NCI-H2081 (cell line): ENCODE measurements around the gene SERP2.

Experiments used
- DNase-seq, 2 experiments: peaks; one replicate each; lab custom pipeline; 2025; lab: John Stamatoyannopoulos, UW

Gene SERP2

DNA sequence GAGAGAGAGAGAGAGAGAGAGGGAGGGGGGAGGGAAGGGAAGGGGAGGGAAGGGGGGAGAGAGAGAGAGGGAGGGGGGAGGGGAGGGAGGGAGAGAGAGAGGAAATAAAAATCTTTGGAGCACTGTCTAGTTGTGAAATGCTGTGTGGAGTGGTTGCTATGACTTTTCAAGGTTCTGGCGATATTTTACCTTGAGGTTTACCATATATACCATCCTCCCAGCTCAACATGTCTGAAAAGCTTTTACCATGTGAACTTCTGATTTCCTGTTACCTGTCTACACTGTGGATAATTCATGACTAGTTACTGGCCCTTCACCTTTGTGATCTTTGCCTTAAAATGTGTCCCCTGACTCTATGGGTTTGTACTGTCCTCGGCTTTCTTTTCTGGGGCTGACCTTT, 38.2 kb downstream of the SERP2 start:
- no peak for DNase-seq

- DNase-seq, result no peak
These were observed 38.8 kb downstream of the SERP2 start for GRCh38 chr13:44412346-44412935.

DNA sequence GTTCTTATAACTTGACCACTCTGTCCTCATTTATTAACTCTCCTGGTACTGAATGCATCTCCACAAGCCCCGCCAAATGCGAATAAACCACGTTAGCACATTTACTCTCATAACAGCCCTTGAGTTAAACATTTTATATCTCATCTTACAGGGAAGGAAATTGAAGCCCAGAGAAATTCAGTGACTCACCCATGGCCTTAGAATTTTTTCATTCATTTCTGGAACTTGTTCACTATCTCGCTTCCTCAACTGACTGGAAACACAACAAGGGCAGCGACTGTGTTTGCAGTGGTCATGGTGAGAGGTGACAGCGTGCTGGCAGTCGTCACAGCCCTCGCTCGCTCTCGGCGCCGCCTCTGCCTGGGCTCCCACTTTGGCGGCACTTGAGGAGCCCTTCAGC, 39.5 kb downstream of the SERP2 start:
- DNase-seq, result no peak

DNA sequence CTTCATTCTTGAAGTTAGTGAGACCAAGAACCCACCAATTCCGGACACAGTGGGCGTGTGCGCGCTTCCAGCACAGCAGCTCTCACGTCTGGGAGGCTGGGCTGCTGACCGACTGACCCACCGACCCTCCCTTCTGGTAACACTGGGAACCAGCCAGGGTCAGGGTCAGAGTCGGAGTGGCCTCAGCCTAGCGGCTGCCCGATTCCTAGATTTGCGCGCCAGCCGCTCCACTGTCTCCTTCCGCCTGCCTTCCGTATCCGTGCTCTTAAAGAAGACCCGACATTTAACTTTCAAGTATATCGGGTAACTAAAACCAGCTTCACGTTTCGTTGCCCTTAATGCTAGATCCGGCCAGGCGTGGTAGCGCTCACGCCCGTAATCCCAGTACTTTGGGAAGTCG, 41.1 kb downstream of the SERP2 start:
- no peak for DNase-seq

DNA sequence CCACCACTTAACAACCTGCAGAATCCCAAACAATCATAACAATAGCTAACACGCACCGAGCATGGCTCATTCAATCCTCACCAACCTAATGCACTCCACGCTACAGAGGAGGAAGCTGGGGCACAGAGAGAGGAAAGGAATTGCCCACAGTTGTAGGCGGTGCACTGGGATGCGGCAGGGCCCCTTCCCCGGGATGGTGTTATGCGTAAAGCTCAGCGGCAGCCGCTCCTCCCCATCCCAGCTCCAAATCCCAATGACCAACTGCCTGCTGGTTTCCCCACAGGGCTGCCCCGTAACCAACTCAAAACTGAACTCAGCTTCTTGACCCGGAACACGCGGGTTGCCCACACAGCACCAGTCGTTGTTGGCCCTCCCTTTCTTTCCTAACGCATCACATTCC, 42.2 kb downstream of the SERP2 start:
- no peak for DNase-seq

GRCh38 chr13:44416301-44416700, 42.7 kb downstream of the SERP2 start:
- no peak for DNase-seq

- no peak for DNase-seq
These were observed 43.1 kb downstream of the SERP2 start for GRCh38 chr13:44416744-44417143.

DNA sequence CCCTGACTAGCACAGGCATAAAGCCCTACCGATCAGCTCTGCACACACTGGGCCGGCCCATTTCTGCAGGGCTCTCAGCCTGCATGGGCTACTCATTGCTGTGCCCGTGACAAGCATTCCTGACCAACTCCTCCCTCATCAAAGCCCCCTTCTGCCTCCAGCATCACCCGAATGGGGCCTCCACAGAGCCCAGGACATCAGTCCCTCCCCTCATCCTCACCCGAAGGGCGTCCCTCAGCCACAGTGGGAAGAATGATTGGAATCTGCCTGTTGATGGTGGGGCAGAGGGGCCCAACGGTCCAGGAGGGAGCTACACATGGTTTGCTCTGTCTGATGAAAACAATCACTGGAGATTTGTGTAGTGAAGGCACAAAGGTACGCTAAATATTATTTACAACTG, 43.8 kb downstream of the SERP2 start:
- no peak for DNase-seq

GRCh38 chr13:44417876-44418275, 44.3 kb downstream of the SERP2 start:
- DNase-seq, result no peak

DNA sequence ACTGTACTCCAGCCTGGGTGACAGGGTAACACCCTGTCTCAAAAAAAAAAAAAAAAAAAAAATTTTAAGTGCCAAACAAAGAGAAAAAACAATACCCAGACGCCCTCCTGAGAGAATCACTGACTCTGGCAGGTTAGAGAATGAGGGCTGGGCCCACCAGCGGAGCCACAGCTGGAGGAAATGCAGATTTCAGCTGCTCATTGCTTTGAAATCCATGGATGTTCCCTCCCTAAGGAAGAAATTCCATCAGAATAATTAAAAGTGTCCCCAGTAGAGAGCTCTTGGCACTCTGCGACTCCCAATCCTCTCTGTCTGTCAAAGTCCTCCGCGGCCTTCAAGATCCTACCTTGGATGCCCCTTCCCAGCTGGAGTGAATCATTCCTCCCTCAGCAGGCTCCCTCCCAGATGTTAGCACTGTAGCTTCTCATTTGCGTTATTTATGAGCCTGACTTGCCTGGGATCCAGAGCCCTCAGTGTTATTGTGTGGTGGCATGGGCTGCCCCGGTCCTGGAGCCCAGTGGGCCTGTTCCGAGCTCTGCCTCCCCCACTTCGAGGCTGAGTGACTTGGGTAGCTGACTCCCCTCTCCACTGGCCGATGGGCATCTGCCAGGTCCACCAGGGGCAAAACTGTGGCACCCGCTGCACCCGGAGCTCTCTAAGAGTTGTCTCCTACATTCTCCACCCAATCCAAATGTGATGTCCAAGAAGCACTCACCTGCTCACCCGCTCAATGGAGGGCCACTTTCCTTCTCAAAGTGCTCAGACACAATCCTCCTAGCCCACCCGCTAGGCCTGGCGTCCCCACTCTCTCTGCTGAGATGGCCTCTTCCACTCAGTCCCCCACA, 47.0 kb downstream of the SERP2 start:
- no peak for DNase-seq

DNA sequence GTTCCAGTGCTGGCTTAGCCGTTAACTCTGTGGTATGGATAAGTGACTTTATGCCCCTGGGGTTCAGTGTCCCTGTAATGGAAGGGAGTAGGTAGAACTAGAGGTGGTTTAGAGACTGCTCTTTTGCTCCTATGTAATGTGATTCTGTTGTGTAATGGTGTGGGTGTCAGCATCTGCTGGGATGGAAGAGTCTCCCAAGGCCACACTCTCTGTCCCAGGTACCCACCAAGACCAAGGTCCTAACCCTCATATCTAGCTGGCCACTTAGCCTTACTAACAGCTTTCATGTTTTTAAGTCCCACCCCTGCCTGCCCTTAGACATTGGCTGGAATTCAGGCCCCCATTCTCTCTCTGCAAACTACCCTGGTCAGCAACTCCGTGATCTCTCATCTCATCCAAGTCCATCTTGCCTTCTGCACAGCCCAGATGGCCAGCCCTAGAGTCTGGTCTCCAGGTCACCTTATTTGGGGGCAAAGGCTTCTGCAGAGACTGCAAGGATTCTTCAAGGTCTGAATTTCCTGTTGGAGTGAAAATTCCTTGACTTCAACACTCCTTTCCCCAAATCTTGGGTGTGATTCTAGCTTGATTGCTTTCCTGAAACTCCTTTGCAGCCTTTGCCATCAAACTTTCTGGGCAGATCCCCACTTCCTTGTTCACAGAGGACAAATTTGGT, 48.4 kb downstream of the SERP2 start:
- no peak for DNase-seq

DNA sequence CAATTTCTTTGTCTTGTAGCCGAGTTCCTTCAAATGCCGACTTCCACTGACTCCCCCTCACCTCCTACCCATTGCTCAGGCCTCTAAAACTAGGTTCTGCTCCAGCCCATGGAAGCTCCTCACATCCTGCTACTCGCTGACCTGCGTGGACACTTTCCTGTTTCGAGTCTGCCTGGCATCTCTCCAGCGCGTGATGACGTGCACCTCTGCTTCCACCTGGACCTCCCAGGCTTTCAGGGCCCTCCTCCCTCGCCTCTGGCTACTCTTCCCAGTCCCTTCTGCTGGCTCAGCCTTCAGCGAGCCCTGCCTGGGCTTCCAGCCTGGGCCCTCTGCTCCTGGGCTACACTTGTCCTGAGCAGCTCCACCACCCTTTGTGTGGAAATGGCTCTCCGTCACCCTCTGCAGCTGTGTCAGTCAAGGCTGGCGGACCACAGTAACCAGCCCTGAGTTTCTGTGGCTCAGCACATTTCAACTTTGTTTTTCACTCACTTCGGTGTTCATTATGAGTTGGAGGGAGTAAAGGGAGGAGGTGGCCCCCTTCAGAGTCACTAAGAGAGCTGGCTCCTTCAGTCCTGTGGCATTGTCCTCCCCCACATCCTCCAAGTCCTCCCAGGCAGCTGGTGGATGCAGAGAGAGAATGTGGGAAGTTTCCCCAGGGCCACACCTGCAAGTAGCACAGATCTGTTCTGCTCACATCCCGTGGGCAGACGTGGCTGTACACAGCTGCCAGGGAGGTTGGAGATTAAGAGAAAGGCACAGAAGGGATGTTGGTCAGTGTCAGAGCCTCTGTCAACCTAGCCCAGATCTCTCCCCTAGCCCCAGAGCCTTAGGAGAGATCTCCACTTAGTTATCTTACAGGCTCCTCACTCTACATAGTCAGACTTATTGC, 49.4 kb downstream of the SERP2 start:
- no peak for DNase-seq

GRCh38 chr13:44423824-44424223, 50.2 kb downstream of the SERP2 start:
- no peak for DNase-seq

GRCh38 chr13:44425041-44425814, 51.6 kb downstream of the SERP2 start:
- DNase-seq, result no peak

DNA sequence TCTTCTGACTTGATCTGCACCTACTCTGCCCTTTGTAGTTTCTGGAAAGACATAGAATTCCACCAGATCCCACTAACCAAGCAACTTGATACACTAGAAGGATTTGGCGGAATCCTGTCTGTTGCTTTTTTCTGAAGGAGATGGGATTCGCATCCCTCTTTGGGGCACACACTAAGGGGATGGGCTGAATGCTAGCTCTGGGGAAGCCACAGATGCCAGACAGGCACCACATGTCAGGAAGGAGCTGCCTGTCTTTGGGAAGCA, 52.1 kb downstream of the SERP2 start:
- DNase-seq, result no peak

- no peak for DNase-seq
These were observed 52.8 kb downstream of the SERP2 start for GRCh38 chr13:44426461-44426860.

DNA sequence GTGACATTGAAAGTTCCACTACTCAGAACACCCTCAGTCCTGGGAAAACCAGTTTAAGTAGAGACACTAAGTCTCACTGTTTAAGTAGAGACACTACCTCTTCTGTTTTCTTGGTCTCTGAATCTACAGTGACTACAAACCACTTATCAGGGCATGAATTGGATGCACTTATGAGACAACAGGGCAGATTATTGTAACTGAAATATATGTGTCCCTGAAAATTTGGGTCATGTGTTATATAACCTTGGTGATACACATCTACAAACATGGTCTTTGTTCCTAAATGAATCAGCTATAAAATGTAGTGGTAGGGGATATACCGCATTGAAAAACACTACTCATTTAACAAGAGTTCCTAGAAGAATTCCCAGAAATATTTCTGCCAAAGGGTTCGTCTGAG, 55.7 kb downstream of the SERP2 start:
- DNase-seq, result no peak

DNA sequence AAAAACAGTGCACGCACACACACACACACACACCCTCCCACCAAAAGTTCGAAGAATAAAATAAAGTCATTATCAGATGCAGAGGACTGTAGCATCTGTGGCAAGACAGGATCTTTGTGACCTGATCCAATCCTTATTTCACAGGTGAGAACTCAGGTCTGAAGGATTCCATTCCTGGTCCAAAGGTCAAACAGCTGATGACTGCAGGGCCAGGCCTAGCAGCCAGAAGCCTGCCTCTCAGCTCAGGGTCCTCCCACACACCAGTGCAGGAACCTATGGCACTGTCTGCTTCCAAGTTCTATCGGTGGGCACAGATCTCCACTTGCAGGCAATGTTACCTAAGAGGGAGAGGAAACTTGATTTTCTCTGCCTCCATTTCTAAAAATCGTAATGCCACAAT, 57.5 kb downstream of the SERP2 start:
- DNase-seq, result no peak

DNA sequence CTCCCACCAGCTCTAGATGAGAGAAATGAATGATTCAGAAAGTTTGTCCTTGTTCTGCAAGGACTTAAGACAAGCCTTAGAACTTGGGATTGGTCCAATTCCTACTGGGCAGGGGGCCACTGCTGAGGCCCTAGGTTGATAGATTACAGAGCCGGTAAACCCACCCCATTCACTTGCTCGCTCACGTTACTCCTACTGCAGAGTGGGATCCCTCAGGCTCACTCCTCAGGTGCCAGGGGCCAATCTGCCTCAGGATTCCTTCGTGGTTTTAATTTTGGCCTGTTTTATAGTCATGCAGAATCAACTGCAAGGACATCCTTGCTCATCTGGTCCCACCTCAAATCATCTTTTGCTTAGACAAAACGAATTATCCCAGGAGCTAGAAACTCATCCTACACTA, 59.0 kb downstream of the SERP2 start:
- DNase-seq, result no peak

- no peak for DNase-seq
These were observed 60.5 kb downstream of the SERP2 start for GRCh38 chr13:44433863-44434765.

DNA sequence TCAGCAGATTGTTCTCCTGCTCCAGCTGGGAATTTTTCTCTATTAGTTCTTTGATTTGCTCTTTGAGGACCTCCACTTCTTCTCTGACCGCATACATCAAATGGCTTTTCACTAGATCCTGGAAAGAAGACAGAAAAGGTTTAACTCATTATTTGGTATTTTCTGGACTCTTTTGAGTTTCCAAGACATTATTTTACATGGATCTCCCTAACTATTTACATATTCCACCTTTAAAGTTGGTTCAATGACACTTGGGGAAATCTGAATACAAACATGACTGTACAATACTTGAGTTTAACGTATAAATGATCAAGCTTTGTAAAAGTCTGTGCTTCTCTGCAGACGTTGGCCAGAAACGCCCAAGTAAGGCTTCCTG, 61.1 kb downstream of the SERP2 start:
- DNase-seq, result no peak
